ENCODE results near the gene RERG.

- TF ChIP-seq CTCF (IDR thresholded peaks at IDR 0.05) (no peak), POLR2AphosphoS5 (IDR thresholded peaks at IDR 0.05) (no peak)
Measured at GRCh38 chr12:15146585-15146984, 74.6 kb downstream of the RERG start.
